ENCODE data around the gene PARP16.

DNA sequence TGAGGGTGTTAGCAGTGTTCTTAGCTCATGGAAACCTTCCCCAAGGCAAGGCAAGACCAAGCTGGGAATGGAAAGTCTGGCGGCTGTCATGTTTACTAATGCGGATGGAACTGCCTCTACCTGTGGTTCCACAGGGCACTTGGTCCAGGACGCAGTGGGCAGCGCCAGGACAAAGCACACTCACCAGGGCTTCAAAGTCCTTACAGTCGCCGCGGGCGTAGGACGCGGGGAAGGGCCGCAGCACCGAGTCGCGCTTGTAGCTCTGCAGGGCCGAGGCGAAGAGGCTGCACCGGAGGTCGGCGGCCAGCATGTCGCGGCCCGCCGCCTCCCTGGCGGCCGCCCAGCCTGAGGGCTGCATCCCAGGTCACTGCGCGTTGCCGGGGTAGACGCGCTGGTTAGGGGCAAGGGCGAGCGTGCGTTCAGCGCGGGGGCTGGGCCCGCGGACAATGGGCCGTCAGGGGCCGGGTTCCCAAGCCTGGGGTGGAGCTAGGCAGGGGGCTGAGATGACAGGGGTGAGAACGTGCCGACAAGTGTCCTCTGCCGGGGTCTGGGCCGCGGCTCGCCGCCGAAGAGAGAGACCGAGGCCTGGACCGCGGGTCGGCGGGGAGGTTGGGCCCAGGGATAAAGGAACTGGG, 497 bp downstream of the PARP16 start:
- TF ChIP-seq, protein P1, sequence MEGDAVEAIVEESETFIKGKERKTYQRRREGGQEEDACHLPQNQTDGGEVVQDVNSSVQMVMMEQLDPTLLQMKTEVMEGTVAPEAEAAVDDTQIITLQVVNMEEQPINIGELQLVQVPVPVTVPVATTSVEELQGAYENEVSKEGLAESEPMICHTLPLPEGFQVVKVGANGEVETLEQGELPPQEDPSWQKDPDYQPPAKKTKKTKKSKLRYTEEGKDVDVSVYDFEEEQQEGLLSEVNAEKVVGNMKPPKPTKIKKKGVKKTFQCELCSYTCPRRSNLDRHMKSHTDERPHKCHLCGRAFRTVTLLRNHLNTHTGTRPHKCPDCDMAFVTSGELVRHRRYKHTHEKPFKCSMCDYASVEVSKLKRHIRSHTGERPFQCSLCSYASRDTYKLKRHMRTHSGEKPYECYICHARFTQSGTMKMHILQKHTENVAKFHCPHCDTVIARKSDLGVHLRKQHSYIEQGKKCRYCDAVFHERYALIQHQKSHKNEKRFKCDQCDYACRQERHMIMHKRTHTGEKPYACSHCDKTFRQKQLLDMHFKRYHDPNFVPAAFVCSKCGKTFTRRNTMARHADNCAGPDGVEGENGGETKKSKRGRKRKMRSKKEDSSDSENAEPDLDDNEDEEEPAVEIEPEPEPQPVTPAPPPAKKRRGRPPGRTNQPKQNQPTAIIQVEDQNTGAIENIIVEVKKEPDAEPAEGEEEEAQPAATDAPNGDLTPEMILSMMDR (IDR thresholded peaks at IDR 0.05 in 4 of 5, conservative IDR thresholded peaks at IDR 0.05 in 1 of 5), result no peak
- no peak for TF ChIP-seq POLR2A (IDR thresholded peaks at IDR 0.05)
